IMR-90 (cell line): ENCODE measurements around the gene NTMT1. TPM values are rescaled to one million over a fixed set of nuclear protein-coding genes. Genes with fewer than 3 reads are reported as not detected.

Experiments used
- ATAC-seq: fragments of 200-7000 bp; cut with Tn5 transposase; 2 replicates; pipeline ENCODE4 v1.9.1; 2020; ENCODE audit warnings: low read depth, mild to moderate bottlenecking, moderate library complexity
- BruUV-seq: library from RNA; stranded (reverse); fragments of 400-500 nt; replicated peaks from 2 replicates; lab custom pipeline; 2021; lab: Mats Ljungman, UMichigan
- CTCF ChIA-PET: fragments of 300-600 bp; formaldehyde crosslinking; extraction: SDS; loops from one replicate; lab custom pipeline; 2021; ENCODE audit warnings: antibody characterized with exemption; lab: Yijun Ruan, JAX
- POLR2A ChIA-PET: fragments of 300-600 bp; sonication (Branson Sonifier 250); formaldehyde crosslinking; loops from one replicate; lab custom pipeline; 2022; ENCODE audit warnings: antibody characterized with exemption; ENCODE audit not compliant: unreplicated experiment; lab: Charles Lee
- DNase-seq: peaks from one replicate; pipeline ENCODE4 v3.0.0; 2013
- H2AFZ ChIP-seq: replicated peaks from 2 replicates; pipeline ENCODE3; 2013; ENCODE audit warnings: low read length, mild to moderate bottlenecking; ENCODE audit not compliant: poor library complexity
- H2AK5ac ChIP-seq: 2 replicates; pipeline ENCODE4 v1.6.1; 2013; ENCODE audit warnings: low read depth, low read length, inconsistent platforms
- H2AK9ac ChIP-seq: replicated peaks from 2 replicates; pipeline ENCODE3; 2013; ENCODE audit warnings: mild to moderate bottlenecking, low read depth, low read length, moderate library complexity; ENCODE audit not compliant: poor library complexity
- H2BK120ac ChIP-seq: 2 replicates; pipeline ENCODE4 v1.6.1; 2013; ENCODE audit warnings: low read depth, low read length, inconsistent platforms
- H2BK15ac ChIP-seq: 3 replicates; pipeline ENCODE4 v1.6.1; 2013; ENCODE audit warnings: low read depth, low read length, inconsistent platforms
- H2BK20ac ChIP-seq: 2 replicates; pipeline ENCODE4 v1.6.1; 2013; ENCODE audit warnings: low read depth, mild to moderate bottlenecking, inconsistent platforms, low read length, moderate library complexity
- H2BK5ac ChIP-seq: 2 replicates; pipeline ENCODE4 v1.6.1; 2013; ENCODE audit warnings: mild to moderate bottlenecking, low read depth, low read length, inconsistent platforms; ENCODE audit not compliant: poor library complexity, severe bottlenecking
- H3K14ac ChIP-seq: replicated peaks from 2 replicates; pipeline ENCODE4 v1.6.1; 2013; ENCODE audit warnings: low read depth, low read length, inconsistent platforms
- H3K18ac ChIP-seq: 2 replicates; pipeline ENCODE4 v1.6.1; 2013; ENCODE audit warnings: low read depth, low read length, control low read depth
- H3K23ac ChIP-seq: 2 replicates; pipeline ENCODE4 v1.6.1; 2013; ENCODE audit warnings: low read depth, low read length, inconsistent platforms
- H3K27ac ChIP-seq: 2 replicates; pipeline ENCODE4 v1.5.1; 2013; ENCODE audit warnings: mild to moderate bottlenecking, control low read depth, low read length; ENCODE audit not compliant: insufficient read depth
- H3K27me3 ChIP-seq: 2 replicates; pipeline ENCODE4 v1.6.1; 2013; ENCODE audit warnings: low read length; ENCODE audit not compliant: control insufficient read depth, insufficient read depth
- H3K36me3 ChIP-seq: 2 replicates; pipeline ENCODE4 v1.6.1; 2013; ENCODE audit warnings: low read length, mixed read lengths; ENCODE audit not compliant: control insufficient read depth, insufficient read depth
- H3K4ac ChIP-seq: 2 replicates; pipeline ENCODE4 v1.6.1; 2013; ENCODE audit warnings: low read depth, low read length, inconsistent platforms
- H3K4me1 ChIP-seq: 2 replicates; pipeline ENCODE4 v1.6.1; 2013; ENCODE audit warnings: low read length, mixed read lengths; ENCODE audit not compliant: control insufficient read depth, insufficient read depth
- H3K4me2 ChIP-seq: 2 replicates; pipeline ENCODE4 v1.6.1; 2013; ENCODE audit warnings: low read depth, mild to moderate bottlenecking, control low read depth, low read length, moderate library complexity
- H3K4me3 ChIP-seq: 2 replicates; pipeline ENCODE4 v1.5.1; 2013; ENCODE audit warnings: low read depth, mild to moderate bottlenecking, control low read depth, low read length, moderate library complexity; ENCODE audit not compliant: insufficient read depth
- H3K56ac ChIP-seq: 2 replicates; pipeline ENCODE4 v1.6.1; 2013; ENCODE audit warnings: low read length, inconsistent platforms; ENCODE audit not compliant: insufficient read depth; ENCODE audit errors: extremely low read depth
- H3K79me1 ChIP-seq, 2 experiments: 2 replicates each; pipeline ENCODE4 v1.6.1; 2013; ENCODE audit warnings: low read length in 2 of 2, inconsistent platforms in 1 of 2, low read depth in 1 of 2
- H3K9ac ChIP-seq: 2 replicates; pipeline ENCODE4 v1.6.1; 2013; ENCODE audit warnings: low read depth, low read length, control low read depth
- H3K9me1 ChIP-seq: 2 replicates; pipeline ENCODE4 v1.6.1; 2013; ENCODE audit warnings: low read length, inconsistent platforms; ENCODE audit not compliant: insufficient read depth
- H3K9me3 ChIP-seq: 2 replicates; pipeline ENCODE4 v1.6.1; 2013; ENCODE audit warnings: low read length; ENCODE audit not compliant: control insufficient read depth, insufficient read depth
- H4K20me1 ChIP-seq: 2 replicates; pipeline ENCODE4 v1.6.1; 2013; ENCODE audit warnings: low read length, inconsistent platforms; ENCODE audit not compliant: insufficient read depth
- H4K5ac ChIP-seq: 2 replicates; pipeline ENCODE4 v1.6.1; 2013; ENCODE audit warnings: mild to moderate bottlenecking, low read depth, low read length, control low read depth
- H4K8ac ChIP-seq, 2 experiments: 2 replicates each; pipeline ENCODE4 v1.6.1; 2013; ENCODE audit warnings: low read depth in 2 of 2, low read length in 2 of 2, control low read depth in 1 of 2, inconsistent platforms in 1 of 2
- H4K91ac ChIP-seq: 2 replicates; pipeline ENCODE4 v1.6.1; 2013; ENCODE audit warnings: low read depth, low read length, inconsistent platforms; ENCODE audit not compliant: insufficient read depth
- BHLHE40 ChIP-seq: fragments of 150-350 bp; IDR thresholded peaks from 2 replicates; pipeline ENCODE4 v1.6.1; 2016; ENCODE audit warnings: mild to moderate bottlenecking, low read depth, low read length
- CHD1 ChIP-seq: IDR thresholded peaks from 2 replicates; pipeline ENCODE4 v1.6.1; 2012; ENCODE audit warnings: low read depth, low read length, improper control_type of control experiment
- MAZ ChIP-seq: IDR thresholded peaks from 2 replicates; pipeline ENCODE4 v1.6.1; 2012; ENCODE audit warnings: low read depth, mild to moderate bottlenecking, low read length, improper control_type of control experiment, moderate library complexity, borderline replicate concordance
- MXI1 ChIP-seq: IDR thresholded peaks from 2 replicates; pipeline ENCODE4 v1.6.1; 2012; ENCODE audit warnings: low read depth, mild to moderate bottlenecking, low read length, moderate library complexity, borderline replicate concordance
- RAD21 ChIP-seq: IDR thresholded peaks from 2 replicates; pipeline ENCODE4 v1.6.1; 2012; ENCODE audit warnings: low read length, improper control_type of control experiment
- RCOR1 ChIP-seq: IDR thresholded peaks from 2 replicates; pipeline ENCODE4 v1.6.1; 2012; ENCODE audit warnings: mild to moderate bottlenecking, low read length, improper control_type of control experiment; ENCODE audit not compliant: insufficient replicate concordance
- SMC3 ChIP-seq: fragments of 150-350 bp; IDR thresholded peaks from 2 replicates; pipeline ENCODE4 v1.6.1; 2016; ENCODE audit warnings: low read depth, mild to moderate bottlenecking, antibody characterized with exemption, low read length, moderate library complexity
- WGBS, 2 experiments: methylation state at CpG; one replicate each; pipeline versions ENCODE4 v1.1.5 to v1.1.7; 2013; ENCODE audit warnings: missing lambda C conversion rate in 2 of 2; ENCODE audit not compliant: insufficient read length in 1 of 2; ENCODE audit errors: extremely low coverage in 2 of 2; 5-methylcytosine and 5-hydroxymethylcytosine counted together
- dilution Hi-C: fragments of 300-500 bp; cut with HindIII; formaldehyde crosslinking; loops from one replicate; pipeline ENCODE4 v1.14.3; 2018; ENCODE audit warnings: low sequenced_read_pairs; ENCODE audit not compliant: unreplicated experiment
- in situ Hi-C: fragments of 300-500 bp; cut with MboI; formaldehyde crosslinking; loops from 3 replicates; pipeline ENCODE4 v1.14.3; 2019; ENCODE audit warnings: low sequenced_read_pairs, inconsistent platforms, mixed read lengths
- intact Hi-C: fragments of 100-400 bp; cut with micrococcal nuclease; formaldehyde crosslinking; loops from 2 replicates; pipeline ENCODE4 v1.10.0; 2022
- polyA plus RNA-seq, 3 experiments: library from polyadenylated mRNA; depleted of rRNA; stranded (reverse); fragments of >200 nt; gene quantifications; 2 replicates each; pipeline ENCODE4 v1.2.3, GENCODE V29; 2012; ENCODE audit warnings: low replicate concordance in 1 of 3
- total RNA-seq: library from RNA; depleted of rRNA; stranded (reverse); fragments of >200 nt; gene quantifications from 2 replicates; pipeline ENCODE4 v1.2.3, GENCODE V29; 2012
- TF ChIP-seq, protein P1 (sequence below): fragments of 150-350 bp; IDR thresholded peaks from 2 replicates; pipeline ENCODE4 v1.6.1; 2017; ENCODE audit warnings: mild to moderate bottlenecking, antibody characterized with exemption, low read length, low read depth
- TF ChIP-seq, protein P2 (sequence below): fragments of 150-350 bp; IDR thresholded peaks from 2 replicates; pipeline ENCODE4 v1.6.1; 2016; ENCODE audit warnings: low read depth, mild to moderate bottlenecking, low read length, moderate library complexity, borderline replicate concordance

Gene NTMT1
- total and polyA plus RNA-seq, 2 of the 4 experiments (the other 2 are of a cell fraction): 68.1 to 88.1 TPM

DNA sequence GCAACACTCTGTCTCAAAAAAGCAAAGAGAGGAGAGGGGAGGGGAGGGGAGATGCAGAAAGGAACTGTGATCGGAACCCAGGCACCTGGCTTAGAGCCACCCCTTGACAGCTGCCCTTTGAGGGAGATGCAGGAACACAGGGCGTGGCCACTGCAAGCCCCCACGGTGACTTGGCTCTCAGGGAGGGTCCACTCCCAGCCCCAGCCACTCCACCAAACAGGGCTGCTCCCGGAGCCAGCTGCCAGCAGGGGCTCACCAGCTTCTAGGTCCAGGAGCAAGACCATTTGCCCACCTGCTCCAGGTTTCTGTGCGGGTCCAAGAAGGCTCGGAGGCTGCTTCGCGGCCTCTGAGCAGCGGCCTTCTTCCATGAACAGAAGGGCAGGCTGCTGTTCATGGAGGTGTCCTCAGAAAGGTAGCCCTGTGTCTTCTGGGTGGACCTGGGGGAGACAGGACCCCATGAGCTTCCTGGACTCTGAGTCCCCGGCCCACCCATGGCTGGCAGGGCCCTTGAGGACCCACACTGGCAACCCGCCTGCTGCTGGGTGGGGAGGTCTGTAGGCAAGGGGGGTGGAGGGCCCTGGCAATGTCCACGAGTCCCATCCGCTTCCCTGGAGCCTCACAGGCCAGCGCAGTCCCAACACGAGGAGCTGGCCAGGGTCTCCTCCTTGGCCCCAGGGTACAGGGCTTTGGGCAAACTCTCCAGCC, 13.0 kb upstream of the NTMT1 start:
- Histone ChIP-seq H3K4me2 (no peak overlapping the region), H3K79me1 (peaks cover 0 to 9% of the 10 kb centered on the region in 2 experiments; a peak in 2 of 4 replicates), H3K4me3 (no peak overlapping the region), H2AK9ac (peak overlapping the region; percentile 78), H3K27ac (no peak overlapping the region), H2BK15ac (no peak overlapping the region), H3K27me3 (no peaks in the 10 kb centered on the region), H3K4ac (no peak overlapping the region; the same call in 1 of the 2 replicates), H3K9me3 (no peaks in the 10 kb centered on the region), H4K5ac (no peak overlapping the region), H2AK5ac (peak overlapping the region; percentile 27), H2BK5ac (no peak overlapping the region), H3K9me1 (no peaks in the 10 kb centered on the region; the same call in 1 of the 2 replicates), H3K9ac (no peak overlapping the region), H3K56ac (no peak overlapping the region), H2AFZ (no peak overlapping the region), H3K23ac (no peak overlapping the region), H3K36me3 (no peaks in the 10 kb centered on the region), H2BK20ac (no peak overlapping the region), H3K18ac (no peak overlapping the region), H2BK120ac (no peak overlapping the region), H3K4me1 (peaks cover 12% of the 10 kb centered on the region), H4K91ac (no peak overlapping the region), H4K20me1 (no peaks in the 10 kb centered on the region), H3K14ac (no peak overlapping the region), H4K8ac (no peak overlapping the region)
- POLR2A ChIA-PET: no interaction called here
- no peak for DNase-seq
- intact Hi-C loops (loop anchor here (5.0 kb wide), 1 partner anchor 281 kb away; no protein-coding TSS in a partner anchor), in situ Hi-C loops (no loop called here), dilution Hi-C loops (no loop called here)
- no TSS peak for BruUV-seq
- ATAC-seq: no peak
- CTCF ChIA-PET: interaction anchor here (1.3 to 1.7 kb wide), 2 partner anchors 11 to 481 kb away, joined by 3 to 7 read pairs; no protein-coding TSS in a partner anchor
- WGBS, 2 experiments: 85% methylated on average over 8 of the region's 15 CpGs; no CpG with 5 or more reads in 1 of the 2 experiments
- TF ChIP-seq BHLHE40 (no peak), MXI1 (no peak), CHD1 (no peak), SMC3 (no peak), MAZ (no peak), RAD21 (no peak), RCOR1 (no peak)
- TF ChIP-seq, protein P1, sequence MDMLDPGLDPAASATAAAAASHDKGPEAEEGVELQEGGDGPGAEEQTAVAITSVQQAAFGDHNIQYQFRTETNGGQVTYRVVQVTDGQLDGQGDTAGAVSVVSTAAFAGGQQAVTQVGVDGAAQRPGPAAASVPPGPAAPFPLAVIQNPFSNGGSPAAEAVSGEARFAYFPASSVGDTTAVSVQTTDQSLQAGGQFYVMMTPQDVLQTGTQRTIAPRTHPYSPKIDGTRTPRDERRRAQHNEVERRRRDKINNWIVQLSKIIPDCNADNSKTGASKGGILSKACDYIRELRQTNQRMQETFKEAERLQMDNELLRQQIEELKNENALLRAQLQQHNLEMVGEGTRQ: no peak
- TF ChIP-seq, protein P2, sequence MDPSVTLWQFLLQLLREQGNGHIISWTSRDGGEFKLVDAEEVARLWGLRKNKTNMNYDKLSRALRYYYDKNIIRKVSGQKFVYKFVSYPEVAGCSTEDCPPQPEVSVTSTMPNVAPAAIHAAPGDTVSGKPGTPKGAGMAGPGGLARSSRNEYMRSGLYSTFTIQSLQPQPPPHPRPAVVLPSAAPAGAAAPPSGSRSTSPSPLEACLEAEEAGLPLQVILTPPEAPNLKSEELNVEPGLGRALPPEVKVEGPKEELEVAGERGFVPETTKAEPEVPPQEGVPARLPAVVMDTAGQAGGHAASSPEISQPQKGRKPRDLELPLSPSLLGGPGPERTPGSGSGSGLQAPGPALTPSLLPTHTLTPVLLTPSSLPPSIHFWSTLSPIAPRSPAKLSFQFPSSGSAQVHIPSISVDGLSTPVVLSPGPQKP: no peak
